D341Med (cell line): Measurements from ENCODE around the gene GNL3L.
"Not testable (repeated sequence)": the region's sequence is repeated elsewhere in the genome, so short reads cannot be mapped to it uniquely, and the experiment has no call there.

Experiments
- DNase-seq: peaks from one replicate; pipeline ENCODE4 v3.0.0; 2012; ENCODE audit warnings: low spot score

Gene GNL3L

DNA sequence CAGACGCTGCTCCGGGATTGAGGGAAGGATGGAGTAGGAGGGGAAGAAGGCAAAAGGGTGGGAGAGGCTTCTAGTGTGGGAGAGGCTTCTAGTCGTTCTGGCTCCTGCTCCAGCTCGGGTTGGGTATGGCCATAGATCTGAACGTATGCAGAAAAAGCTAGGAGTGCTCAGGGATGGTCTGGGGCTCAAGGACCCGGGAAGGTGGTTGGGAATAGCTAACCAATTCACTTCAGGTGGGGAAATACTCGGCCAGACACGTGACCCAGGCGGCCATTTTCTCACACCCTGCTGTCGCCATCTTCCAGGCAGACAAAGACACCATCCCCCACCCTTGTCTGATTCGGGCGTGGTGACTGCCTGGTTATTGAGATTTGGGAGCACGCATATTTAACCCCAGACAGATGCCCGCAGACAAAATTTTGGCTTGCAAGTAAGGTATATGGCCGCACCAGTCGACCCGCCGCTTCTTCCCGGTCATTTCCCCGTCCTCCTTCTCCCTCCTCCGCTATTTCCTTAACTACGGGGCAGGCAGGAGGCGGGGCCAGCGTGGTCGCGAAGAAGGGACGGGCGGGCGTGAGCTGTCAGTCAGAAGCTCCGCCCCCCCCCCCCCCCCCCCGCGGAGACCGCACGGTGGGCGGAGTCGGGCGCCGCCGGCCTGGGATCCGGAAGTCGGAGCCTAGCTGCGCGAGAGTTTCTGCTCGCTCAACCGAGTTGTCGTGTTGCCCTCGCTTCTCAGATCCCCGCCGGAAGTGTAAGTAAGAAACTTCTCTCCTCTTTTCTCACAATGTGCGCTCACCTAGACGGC lies at the start of gene GNL3L:
TSS of gene GNL3L (plus strand) at position 668 of the 805 bp plus-strand sequence. CDS start 2,348 bp downstream, outside the sequence.
- DNase-seq, result peak; percentile 91

DNA sequence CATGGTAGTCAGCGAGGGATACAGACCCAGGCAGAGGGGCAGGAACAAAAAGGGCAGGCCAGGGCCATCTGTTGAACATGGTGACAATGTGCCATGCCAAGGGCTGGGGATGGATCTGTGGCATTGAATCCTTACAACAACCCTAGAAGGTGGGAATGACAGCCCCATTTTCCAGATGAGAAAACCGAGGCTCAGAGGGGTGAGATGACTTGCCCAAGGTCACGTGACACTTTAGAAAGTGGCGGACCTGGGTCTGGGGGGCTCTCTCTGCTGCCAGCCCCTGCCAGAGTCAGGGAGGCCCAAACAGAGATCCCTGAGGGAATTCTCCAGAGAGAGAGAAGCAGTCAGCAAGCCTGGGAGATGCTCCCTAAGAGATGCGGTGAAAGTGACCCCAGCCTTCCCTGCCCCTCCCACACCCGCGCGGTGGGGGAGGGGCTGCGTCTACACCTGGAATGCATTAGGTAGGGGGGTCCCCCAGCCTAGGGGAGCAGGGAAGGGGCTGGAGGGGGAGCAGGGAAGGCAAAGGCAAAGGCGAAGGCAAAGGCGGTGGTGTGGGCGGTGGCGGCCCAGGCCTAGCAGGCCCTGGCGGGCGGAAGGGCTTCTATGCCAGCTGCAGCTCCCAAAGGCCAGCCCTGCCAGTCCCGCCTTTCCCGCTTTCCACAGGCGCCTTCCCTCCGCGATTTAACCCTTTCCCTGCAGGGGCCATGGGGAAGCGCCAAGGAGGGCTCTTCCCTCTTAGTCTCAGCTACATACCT lies 47.0 kb upstream of the GNL3L start:
- no peak for DNase-seq

GRCh38 chrX:54483946-54484345 lies 46.1 kb upstream of the GNL3L start:
- DNase-seq, result no peak

GRCh38 chrX:54484666-54485065 lies 45.4 kb upstream of the GNL3L start:
- DNase-seq, result no peak

GRCh38 chrX:54489819-54490218 lies 40.2 kb upstream of the GNL3L start:
- DNase-seq, result not testable (repeated sequence)

GRCh38 chrX:54492340-54492739 lies 37.7 kb upstream of the GNL3L start:
- no peak for DNase-seq

- no peak for DNase-seq
Measured at GRCh38 chrX:54494166-54494988, 35.6 kb upstream of the GNL3L start.

GRCh38 chrX:54494989-54495813 lies 34.8 kb upstream of the GNL3L start:
- DNase-seq, result peak; percentile 67

DNA sequence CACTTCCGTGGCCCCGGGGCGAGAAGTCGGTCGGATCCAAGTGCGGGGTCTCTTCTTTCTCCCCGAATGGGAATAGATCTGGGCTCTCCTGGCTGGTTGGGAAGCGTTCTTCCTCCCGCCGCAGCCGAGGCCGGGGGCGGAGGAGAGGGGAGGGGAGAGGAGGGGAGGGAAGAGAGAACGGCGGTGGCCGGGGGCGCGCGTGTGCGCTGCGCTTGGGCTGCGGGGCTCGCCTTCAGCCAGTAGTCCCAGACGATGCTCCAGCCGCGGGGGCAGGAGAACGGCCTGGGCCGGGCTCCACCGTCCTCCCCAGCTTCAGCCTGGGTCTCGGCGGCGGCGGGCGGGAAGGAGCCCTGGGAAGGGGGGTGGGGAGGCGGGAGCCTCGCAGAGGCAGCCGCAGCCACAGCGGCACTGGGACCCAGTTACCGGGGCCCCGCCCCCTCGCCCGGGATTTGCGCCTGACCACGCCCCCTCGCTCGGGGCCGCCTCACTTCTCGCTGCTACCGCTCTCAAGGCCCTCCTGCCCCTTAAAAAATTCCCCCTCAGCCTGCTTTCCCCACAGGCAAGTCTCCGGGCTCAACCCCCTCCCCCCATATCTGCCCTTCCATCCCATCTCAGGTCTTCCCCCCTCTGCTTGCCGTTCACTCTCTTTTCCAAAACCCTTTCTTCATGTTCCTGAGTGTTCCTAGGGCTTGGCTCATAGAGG lies 34.1 kb upstream of the GNL3L start, which contains the start of gene FGD1:
TSS of gene FGD1 (minus strand) at position 421 of the 703 bp plus-strand sequence. CDS start 802 bp downstream, outside the sequence.
- peak; percentile 90 for DNase-seq

DNA sequence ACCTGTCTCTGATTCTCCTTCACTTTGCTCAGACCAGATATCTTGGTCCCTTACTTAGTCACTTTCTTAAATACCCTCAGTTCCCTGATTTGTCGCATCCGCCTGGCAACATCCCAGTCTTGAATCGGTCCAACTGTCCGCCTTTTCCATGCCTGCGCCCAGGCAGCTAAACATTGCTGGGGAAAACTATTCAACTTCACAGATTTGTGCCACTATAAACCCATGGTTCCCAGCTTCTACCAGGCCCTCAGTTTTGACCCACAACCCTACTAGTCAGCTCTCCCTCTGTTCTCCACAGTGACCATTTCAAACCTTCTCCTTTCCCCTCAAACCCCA lies 33.5 kb upstream of the GNL3L start:
- no peak for DNase-seq

GRCh38 chrX:54496936-54497335 lies 33.1 kb upstream of the GNL3L start:
- DNase-seq, result no peak

DNA sequence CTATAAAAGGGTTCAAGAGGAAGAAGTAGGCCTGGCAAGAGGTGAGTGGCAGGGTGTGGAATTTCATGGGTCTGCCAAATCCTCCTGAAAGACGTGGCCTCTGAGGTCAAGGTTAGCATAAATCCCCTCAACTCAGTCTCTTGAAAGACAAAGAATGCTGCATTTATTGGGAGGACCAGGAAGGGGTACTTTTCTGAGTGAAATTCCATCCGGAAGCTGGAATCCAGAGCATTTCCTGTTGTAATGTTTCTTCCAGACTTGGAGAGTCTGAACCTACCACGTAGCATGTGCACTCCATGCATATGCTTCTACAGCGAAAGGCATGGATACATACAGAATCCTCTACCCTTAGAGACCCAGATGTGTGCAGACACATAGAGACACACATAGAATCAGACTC lies 20.6 kb upstream of the GNL3L start:
- no peak for DNase-seq

GRCh38 chrX:54529151-54529550 lies 868 bp upstream of the GNL3L start:
- DNase-seq, result peak; percentile 52

DNA sequence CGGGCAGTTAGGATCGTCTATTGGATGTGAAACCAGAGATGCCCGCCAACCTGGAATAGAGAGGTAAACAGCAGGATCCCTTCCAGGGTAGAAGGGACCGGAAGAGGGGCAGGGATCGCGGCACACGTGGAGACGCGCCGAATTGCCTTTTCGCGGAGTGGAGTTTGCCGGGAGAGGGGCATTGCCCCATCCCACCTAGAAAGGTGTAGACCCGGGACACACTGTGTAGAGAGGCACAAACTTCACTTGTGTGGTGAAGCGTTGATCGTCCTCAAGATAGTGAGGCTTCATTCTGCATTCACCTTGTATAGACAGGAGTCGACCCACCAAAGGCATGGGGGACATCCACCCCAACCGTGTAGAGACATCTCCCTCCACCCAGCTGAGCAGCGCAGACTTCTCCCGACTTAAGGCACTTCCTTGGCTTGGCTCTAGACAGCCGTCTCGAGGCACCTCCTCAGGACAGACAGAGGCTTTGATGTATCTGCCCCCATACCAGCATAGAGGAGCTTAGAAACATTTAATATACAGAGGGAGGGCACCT lies 410 bp downstream of the GNL3L start:
- DNase-seq, result no peak

DNA sequence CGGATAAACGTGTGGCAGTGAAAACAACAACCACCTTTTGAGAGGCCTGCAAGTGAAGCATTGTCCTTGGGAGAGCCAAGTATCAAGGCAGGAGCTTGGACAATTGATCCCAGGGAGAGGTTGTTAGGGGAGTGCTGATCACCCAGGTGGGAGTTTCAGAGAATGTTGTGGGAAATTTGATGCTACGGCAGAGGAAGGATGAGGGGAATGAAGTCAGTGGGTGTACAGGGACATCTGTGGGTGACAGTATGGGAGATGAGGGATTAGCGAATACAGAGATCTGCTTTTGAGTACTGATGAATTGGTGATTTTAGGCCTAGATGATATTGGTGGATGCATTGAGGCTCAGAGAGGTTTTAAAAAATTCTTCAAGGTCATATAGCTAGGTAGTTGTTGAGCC lies 4.3 kb downstream of the GNL3L start:
- DNase-seq, result no peak

DNA sequence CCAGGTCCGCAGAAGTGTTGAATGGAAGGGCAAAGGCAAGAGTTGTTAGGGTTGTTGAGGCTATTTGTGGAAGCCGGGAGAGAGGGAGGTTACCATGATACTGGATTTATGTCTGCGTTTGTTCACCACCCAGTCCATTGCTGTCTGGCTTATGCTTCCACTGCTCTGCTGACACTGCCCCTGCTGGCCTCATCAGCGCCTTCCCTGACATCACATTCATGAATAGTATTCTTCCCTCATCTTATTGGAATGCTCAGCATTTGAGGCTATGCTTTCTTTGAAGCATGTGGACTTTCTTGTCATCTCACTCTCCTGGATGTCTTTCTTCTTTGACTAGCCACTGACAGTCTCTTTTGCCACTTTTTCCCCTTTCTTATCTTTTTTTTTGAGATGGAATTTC lies 10.3 kb downstream of the GNL3L start:
- no peak for DNase-seq

DNA sequence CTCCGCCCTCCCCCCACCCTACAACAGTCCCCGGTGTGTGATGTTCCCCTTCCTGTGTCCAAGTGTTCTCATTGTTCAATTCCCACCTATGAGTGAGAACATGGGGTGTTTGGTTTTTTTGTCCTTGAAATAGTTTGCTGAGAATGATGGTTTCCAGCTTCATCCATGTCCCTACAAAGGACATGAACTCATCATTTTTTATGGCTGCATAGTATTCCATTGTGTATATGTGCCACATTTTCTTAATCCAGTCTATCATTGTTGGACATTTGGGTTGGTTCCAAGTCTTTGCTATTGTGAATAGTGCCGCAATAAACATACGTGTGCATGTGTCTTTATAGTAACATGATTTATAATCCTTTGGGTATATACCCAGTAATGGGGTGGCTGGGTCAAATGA lies 12.2 kb downstream of the GNL3L start:
- DNase-seq, result not testable (repeated sequence)

GRCh38 chrX:54550821-54551220 lies 20.8 kb downstream of the GNL3L start:
- DNase-seq, result no peak

- DNase-seq, result no peak
Measured at GRCh38 chrX:54551801-54552200, 21.8 kb downstream of the GNL3L start.

DNA sequence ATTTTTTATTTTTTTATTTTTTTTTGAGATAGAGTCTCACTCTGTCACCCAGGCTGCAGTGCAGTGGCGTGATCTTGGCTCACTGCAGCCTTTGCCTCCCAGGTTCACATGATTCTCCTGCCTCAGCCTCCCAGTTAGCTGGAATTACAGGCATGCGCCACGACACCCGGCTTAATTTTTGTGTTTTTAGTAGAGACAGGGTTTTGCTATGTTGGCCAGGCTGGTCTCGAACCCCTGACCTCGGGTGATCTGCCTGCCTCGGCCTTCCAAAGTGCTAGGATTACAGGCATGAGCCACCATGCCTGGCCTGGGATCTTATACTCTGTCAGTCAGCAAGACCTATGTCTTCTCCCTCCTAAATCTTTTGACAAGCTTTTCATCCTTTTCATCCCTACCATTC lies 25.0 kb downstream of the GNL3L start:
- DNase-seq, result not testable (repeated sequence)

- DNase-seq, result no peak
Measured at GRCh38 chrX:54560411-54560810, 30.4 kb downstream of the GNL3L start.
